Keratinocyte (primary cell): Measurements from ENCODE around the gene FABP7. TPM values are rescaled to one million over a fixed set of nuclear protein-coding genes. Genes with fewer than 3 reads are reported as not detected.

Experiments
- DNase-seq: peaks from one replicate; pipeline ENCODE4 v3.0.0-alpha.2; 2011; ENCODE audit warnings: low read depth, missing footprints, low spot score
- FAIRE-seq: peaks from 2 replicates; lab custom pipeline; 2011; peaks lifted over from hg19 to GRCh38; lab: Jason Lieb, UNC
- H2AFZ ChIP-seq: 2 replicates; pipeline ENCODE4 v1.6.0; 2012; ENCODE audit warnings: low read length, control low read depth, inconsistent platforms; ENCODE audit not compliant: control insufficient read depth
- H3K27ac ChIP-seq: 2 replicates; pipeline ENCODE4 v1.5.1; 2011; ENCODE audit warnings: low read length; ENCODE audit not compliant: control insufficient read depth, insufficient read depth
- H3K27me3 ChIP-seq: 3 replicates; pipeline ENCODE4 v1.6.0; 2011; ENCODE audit warnings: low read length; ENCODE audit not compliant: control insufficient read depth, insufficient read depth; ENCODE audit errors: extremely low read depth
- H3K36me3 ChIP-seq, 2 experiments: 2 replicates in 1 of 2; 3 replicates in 1 of 2; pipeline ENCODE4 v1.5.1; 2011; ENCODE audit warnings: low read length in 2 of 2, mild to moderate bottlenecking in 1 of 2; ENCODE audit not compliant: control insufficient read depth in 2 of 2, insufficient read depth in 2 of 2; ENCODE audit errors: extremely low read depth in 1 of 2
- H3K4me1 ChIP-seq: 3 replicates; pipeline ENCODE4 v1.5.1; 2011; ENCODE audit warnings: low read length; ENCODE audit not compliant: control insufficient read depth, insufficient read depth; ENCODE audit errors: extremely low read depth
- H3K4me2 ChIP-seq: 3 replicates; pipeline ENCODE4 v1.6.0; 2011; ENCODE audit warnings: low read depth, low read length; ENCODE audit not compliant: control insufficient read depth, insufficient read depth; ENCODE audit errors: extremely low read depth
- H3K4me3 ChIP-seq, 3 experiments: fragments of 200-600 bp in 1 of 3; sonication (generic) in 1 of 3; 2 replicates in 2 of 3; 3 replicates in 1 of 3; pipeline ENCODE4 v1.5.1; 2011 to 2016; ENCODE audit warnings: low read length in 3 of 3, mild to moderate bottlenecking in 3 of 3, control low read depth in 2 of 3, inconsistent platforms in 1 of 3, low read depth in 1 of 3, mixed read lengths in 1 of 3, mixed run types in 1 of 3, moderate library complexity in 1 of 3; ENCODE audit not compliant: control insufficient read depth in 2 of 3, insufficient read depth in 2 of 3; ENCODE audit errors: extremely low read depth in 1 of 3
- H3K79me2 ChIP-seq: 2 replicates; pipeline ENCODE4 v1.6.0; 2012; ENCODE audit warnings: low read length; ENCODE audit not compliant: control insufficient read depth, insufficient read depth
- H3K9ac ChIP-seq: 3 replicates; pipeline ENCODE4 v1.6.0; 2011; ENCODE audit warnings: low read length; ENCODE audit not compliant: control insufficient read depth, insufficient read depth; ENCODE audit errors: extremely low read depth
- H3K9me1 ChIP-seq: 3 replicates; pipeline ENCODE4 v1.6.0; 2011; ENCODE audit warnings: low read length; ENCODE audit not compliant: control insufficient read depth, insufficient read depth; ENCODE audit errors: extremely low read depth
- H3K9me3 ChIP-seq: 2 replicates; pipeline ENCODE4 v1.5.1; 2012; ENCODE audit warnings: low read depth, low read length; ENCODE audit not compliant: control insufficient read depth
- H4K20me1 ChIP-seq: 3 replicates; pipeline ENCODE4 v1.6.0; 2011; ENCODE audit warnings: low read length; ENCODE audit not compliant: control insufficient read depth, insufficient read depth; ENCODE audit errors: extremely low read depth
- CTCF ChIP-seq, 3 experiments: IDR thresholded peaks in 1 of 3; conservative IDR thresholded peaks in 1 of 3; optimal IDR thresholded peaks in 1 of 3; 2 replicates in 2 of 3; 3 replicates in 1 of 3; pipeline versions ENCODE3 to v1.5.1; 2011; ENCODE audit warnings: low read length in 3 of 3, mild to moderate bottlenecking in 3 of 3, moderate library complexity in 2 of 3, control low read depth in 1 of 3, inconsistent platforms in 1 of 3; ENCODE audit not compliant: insufficient read depth in 2 of 3; ENCODE audit errors: extremely low read depth in 1 of 3
- EZH2 ChIP-seq: IDR thresholded peaks from one replicate; pipeline ENCODE4 v1.6.1; 2012; ENCODE audit warnings: inconsistent platforms, mild to moderate bottlenecking, low read length, moderate library complexity
- dilution Hi-C: fragments of 300-500 bp; cut with MboI; formaldehyde crosslinking; loops from one replicate; pipeline ENCODE4 v1.7.0; 2020; ENCODE audit warnings: low sequenced_read_pairs; ENCODE audit not compliant: extremely low pct_ligation_motif_present
- polyA plus RNA-seq, 5 experiments: library from polyadenylated mRNA; depleted of rRNA in 3 of 5; stranded (reverse) in 3 of 5; stranded (forward) in 1 of 5; unstranded in 1 of 5; fragments of >200 nt; gene quantifications; 1 replicate in 1 of 5; 2 replicates in 3 of 5; 3 replicates in 1 of 5; pipeline versions ENCODE4 v1.2.1 to v1.2.3, GENCODE V29; 2011 to 2012; ENCODE audit warnings: missing spikeins in 2 of 5, low read depth in 1 of 5, low replicate concordance in 1 of 5

FABP7 gene
- polyA plus RNA-seq, 1 donor (not counting 4 experiments of a cell fraction or from before 2014, with no cell fraction given), result not detected

GRCh38 chr6:122808121-122808885 is 28.8 kb downstream of the FABP7 start:
- TF ChIP-seq EZH2 (no peak), CTCF (optimal IDR thresholded peaks at IDR 0.05 in 1 of 3, IDR thresholded peaks at IDR 0.05 in 1 of 3, conservative IDR thresholded peaks at IDR 0.05 in 1 of 3; ENCODE audit: extremely low read depth in 1 of 3, insufficient read depth in 2 of 3, low read length in 3 of 3) (no peak)
- Histone ChIP-seq H3K9ac (no peak overlapping the region), H3K4me1 (no peaks in the 10 kb centered on the region), H3K4me2 (no peak overlapping the region), H4K20me1 (no peaks in the 10 kb centered on the region), H3K27ac (no peak overlapping the region), H3K9me1 (no peaks in the 10 kb centered on the region), H3K27me3 (no peaks in the 10 kb centered on the region), H3K4me3 (no peak overlapping the region), H3K9me3 (no peaks in the 10 kb centered on the region), H3K36me3 (no peaks in the 10 kb centered on the region), H3K79me2 (no peaks in the 10 kb centered on the region), H2AFZ (no peak overlapping the region)
- no peak for FAIRE-seq
- dilution Hi-C loops, result no loop called here
- DNase-seq, result no peak

GRCh38 chr6:122809001-122809400 is 29.5 kb downstream of the FABP7 start:
- H3K27ac ChIP-seq, result no peak overlapping the region
- H3K27me3 ChIP-seq, result no peaks in the 10 kb centered on the region
- no peak overlapping the region for H2AFZ ChIP-seq
- no peaks in the 10 kb centered on the region for H3K79me2 ChIP-seq
- no peaks in the 10 kb centered on the region for H3K36me3 ChIP-seq
- FAIRE-seq (no peak), DNase-seq (no peak)
- no peak overlapping the region for H3K4me2 ChIP-seq
- no peak overlapping the region for H3K4me3 ChIP-seq
- no peaks in the 10 kb centered on the region for H3K9me3 ChIP-seq
- no peaks in the 10 kb centered on the region for H3K4me1 ChIP-seq
- no peaks in the 10 kb centered on the region for H3K9me1 ChIP-seq
- no peak overlapping the region for H3K9ac ChIP-seq
- H4K20me1 ChIP-seq, result no peaks in the 10 kb centered on the region
- dilution Hi-C loops, result no loop called here
- TF ChIP-seq EZH2 (no peak), CTCF (optimal IDR thresholded peaks at IDR 0.05 in 1 of 3, IDR thresholded peaks at IDR 0.05 in 1 of 3, conservative IDR thresholded peaks at IDR 0.05 in 1 of 3; ENCODE audit: extremely low read depth in 1 of 3, insufficient read depth in 2 of 3, low read length in 3 of 3) (no peak)
